Measurements from ENCODE around the gene PAPSS2.

Gene PAPSS2

DNA sequence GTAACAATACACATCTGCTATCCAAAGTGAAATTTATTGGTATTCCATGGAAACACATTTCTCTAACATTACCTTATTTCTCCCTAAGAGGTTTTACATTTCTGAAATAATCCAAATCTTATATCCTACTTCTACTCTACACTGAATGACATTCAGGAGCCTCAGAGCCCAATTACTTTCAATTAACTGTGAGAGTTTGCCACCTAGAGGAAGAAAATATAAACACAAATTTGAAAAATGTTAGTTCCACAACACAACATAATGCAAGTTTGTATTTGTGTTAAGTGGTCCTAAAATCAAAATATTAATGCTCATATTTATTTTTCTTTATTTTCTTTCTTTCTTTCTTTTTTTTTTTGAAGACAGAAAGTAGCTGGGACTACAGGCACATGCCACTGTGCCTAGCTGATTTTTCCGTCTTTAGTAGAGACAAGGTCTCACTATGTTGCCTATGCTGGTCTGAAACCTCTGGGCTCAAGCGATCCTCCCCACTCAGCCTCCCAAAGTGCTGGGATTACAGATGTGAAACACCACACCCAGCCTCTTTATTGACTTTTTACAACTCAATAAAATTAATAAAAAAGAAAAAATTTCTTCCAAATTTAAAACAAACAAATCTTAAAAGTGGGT is 112.3 kb downstream of the PAPSS2 start:
- H3K4me3 ChIP-seq (ENCODE audit: low read depth, low read length) = no peak overlapping the region

GRCh38 chr10:87775766-87776165 is 116.1 kb downstream of the PAPSS2 start:
- no peak overlapping the region for H3K4me3 ChIP-seq (ENCODE audit: low read depth, low read length)

GRCh38 chr10:87776328-87776727 is 116.7 kb downstream of the PAPSS2 start:
- H3K4me3 ChIP-seq (ENCODE audit: low read depth, low read length) = no peak overlapping the region

DNA sequence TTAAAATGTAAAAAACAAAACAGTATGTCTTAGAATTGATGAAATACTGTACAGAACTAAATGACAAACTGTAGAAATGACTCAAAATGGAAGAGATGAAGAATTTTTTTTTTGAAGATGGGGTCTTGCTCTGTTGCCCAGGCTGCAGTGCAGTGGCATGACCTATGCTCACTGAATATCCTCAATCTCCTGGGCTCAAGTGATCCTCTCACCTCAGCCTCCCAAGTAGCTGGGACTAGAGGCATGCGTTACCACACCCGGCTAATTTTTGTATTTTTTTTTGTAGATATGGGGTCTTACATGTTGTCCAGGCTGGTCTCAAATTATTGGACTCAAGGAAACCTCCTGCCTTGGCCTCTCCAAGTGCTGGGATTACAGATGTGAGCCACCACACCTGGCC is 121.9 kb downstream of the PAPSS2 start:
- H3K4me3 ChIP-seq (ENCODE audit: low read depth, low read length) = no peak overlapping the region

DNA sequence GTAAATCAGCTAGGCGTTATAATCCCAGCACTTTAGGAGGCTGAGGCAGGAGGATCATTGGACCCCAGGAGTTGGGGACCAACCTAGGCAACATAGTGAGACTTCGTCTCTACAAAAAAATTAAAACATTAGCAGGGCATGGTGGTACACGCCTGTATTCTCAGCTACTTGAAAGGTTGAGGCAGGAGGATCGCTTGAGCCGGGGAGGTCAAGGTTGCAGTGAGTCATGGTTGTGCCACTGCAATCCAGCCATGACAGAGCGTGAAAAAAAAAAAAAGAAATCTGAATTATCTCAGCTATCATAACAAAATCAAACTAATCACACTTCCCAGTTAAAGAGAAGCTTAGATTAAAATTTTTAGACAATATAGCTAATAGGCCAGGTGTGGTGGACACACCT is 123.0 kb downstream of the PAPSS2 start:
- no peak overlapping the region for H3K4me3 ChIP-seq (ENCODE audit: low read depth, low read length)

- H3K4me3 ChIP-seq (ENCODE audit: low read depth, low read length) = no peak overlapping the region
These were observed 126.7 kb downstream of the PAPSS2 start for GRCh38 chr10:87786421-87786820.

DNA sequence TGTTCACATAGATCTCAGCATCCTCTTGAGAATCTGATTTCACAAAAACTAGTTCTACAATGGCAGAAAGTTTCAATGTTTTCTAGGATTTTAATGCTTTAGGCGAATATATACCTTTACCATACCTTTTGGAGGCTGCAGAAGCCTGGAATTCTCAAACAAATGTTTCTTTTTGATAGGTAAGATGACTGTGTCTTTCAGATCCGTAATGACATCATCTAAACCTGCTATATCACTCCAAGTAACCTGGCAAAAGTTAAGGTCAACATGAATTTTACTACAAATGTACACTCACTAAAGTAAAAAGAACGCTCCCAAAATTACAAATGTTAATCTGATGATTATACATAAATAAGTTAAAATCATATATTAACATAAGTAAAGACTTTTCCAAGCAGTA is 130.5 kb downstream of the PAPSS2 start:
- no peak overlapping the region for H3K4me3 ChIP-seq (ENCODE audit: low read depth, low read length)

DNA sequence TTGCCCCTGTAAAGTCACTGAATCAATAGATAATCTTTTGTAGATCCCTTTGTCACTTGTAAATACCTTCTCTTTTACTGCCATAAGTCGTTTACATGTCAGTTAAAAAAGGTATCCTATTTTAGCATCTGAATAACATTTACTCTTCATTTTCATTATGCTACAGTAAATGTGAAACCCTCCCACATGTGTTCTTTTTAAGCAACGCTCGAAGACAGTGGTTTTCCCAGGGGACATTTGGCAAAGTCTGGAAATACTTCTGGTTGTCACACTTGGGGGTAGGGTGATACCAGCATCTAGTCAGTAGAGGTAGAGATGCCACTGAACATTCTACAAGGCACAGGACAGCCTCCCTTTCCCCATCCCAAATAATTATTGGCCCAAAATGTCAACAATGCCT is 134.6 kb downstream of the PAPSS2 start:
- no peak overlapping the region for H3K4me3 ChIP-seq (ENCODE audit: low read depth, low read length)

All from iPS-11a (cell line).